Keratinocyte (primary cell): ENCODE data around the gene PRR18.

Experiments used
- EZH2 ChIP-seq: IDR thresholded peaks from one replicate; pipeline ENCODE4 v1.6.1; 2012; ENCODE audit warnings: inconsistent platforms, mild to moderate bottlenecking, low read length, moderate library complexity
- TF ChIP-seq, protein P1 (sequence below), 3 experiments: IDR thresholded peaks in 1 of 3; conservative IDR thresholded peaks in 1 of 3; optimal IDR thresholded peaks in 1 of 3; 2 replicates in 2 of 3; 3 replicates in 1 of 3; pipeline versions ENCODE3 to v1.5.1; 2011; ENCODE audit warnings: low read length in 3 of 3, mild to moderate bottlenecking in 3 of 3, moderate library complexity in 2 of 3, control low read depth in 1 of 3, inconsistent platforms in 1 of 3; ENCODE audit not compliant: insufficient read depth in 2 of 3; ENCODE audit errors: extremely low read depth in 1 of 3

GRCh38 chr6:166297606-166298005, 10.6 kb downstream of the PRR18 start:
- TF ChIP-seq, protein P1, sequence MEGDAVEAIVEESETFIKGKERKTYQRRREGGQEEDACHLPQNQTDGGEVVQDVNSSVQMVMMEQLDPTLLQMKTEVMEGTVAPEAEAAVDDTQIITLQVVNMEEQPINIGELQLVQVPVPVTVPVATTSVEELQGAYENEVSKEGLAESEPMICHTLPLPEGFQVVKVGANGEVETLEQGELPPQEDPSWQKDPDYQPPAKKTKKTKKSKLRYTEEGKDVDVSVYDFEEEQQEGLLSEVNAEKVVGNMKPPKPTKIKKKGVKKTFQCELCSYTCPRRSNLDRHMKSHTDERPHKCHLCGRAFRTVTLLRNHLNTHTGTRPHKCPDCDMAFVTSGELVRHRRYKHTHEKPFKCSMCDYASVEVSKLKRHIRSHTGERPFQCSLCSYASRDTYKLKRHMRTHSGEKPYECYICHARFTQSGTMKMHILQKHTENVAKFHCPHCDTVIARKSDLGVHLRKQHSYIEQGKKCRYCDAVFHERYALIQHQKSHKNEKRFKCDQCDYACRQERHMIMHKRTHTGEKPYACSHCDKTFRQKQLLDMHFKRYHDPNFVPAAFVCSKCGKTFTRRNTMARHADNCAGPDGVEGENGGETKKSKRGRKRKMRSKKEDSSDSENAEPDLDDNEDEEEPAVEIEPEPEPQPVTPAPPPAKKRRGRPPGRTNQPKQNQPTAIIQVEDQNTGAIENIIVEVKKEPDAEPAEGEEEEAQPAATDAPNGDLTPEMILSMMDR (optimal IDR thresholded peaks at IDR 0.05 in 1 of 3, IDR thresholded peaks at IDR 0.05 in 1 of 3, conservative IDR thresholded peaks at IDR 0.05 in 1 of 3; ENCODE audit: extremely low read depth in 1 of 3, insufficient read depth in 2 of 3, low read length in 3 of 3), result no peak
- TF ChIP-seq EZH2, result no peak
